ENCODE measurements around the gene TRIM7. TPM values are rescaled to one million over a fixed set of nuclear protein-coding genes. Genes with fewer than 3 reads are reported as not detected.

TRIM7 gene
- total and polyA plus RNA-seq, 9 of the 15 experiments (the other 6 are each of a cell fraction or from before 2014, with no cell fraction given) = 2.6 to 14.9 (median 8.9) TPM

GRCh38 chr5:181204113-181204825 lies 727 bp downstream of the TRIM7 start (continued):
- TF ChIP-seq STAG1 (CRISPR knock-in tag; IDR thresholded peaks at IDR 0.05; ENCODE audit: borderline replicate concordance) (no peak), U2AF1 (optimal IDR thresholded peaks at IDR 0.05; ENCODE audit: low read depth, low read length) (no peak), TCF7L2 (IDR thresholded peaks at IDR 0.05; ENCODE audit: low read depth, low read length) (no peak), NFATC3 (IDR thresholded peaks at IDR 0.05) (no peak), BDP1 (IDR thresholded peaks at IDR 0.05; ENCODE audit: insufficient read depth, insufficient read length) (no peak), TRIM25 (IDR thresholded peaks at IDR 0.05; ENCODE audit: borderline replicate concordance) (no peak), TRIM24 (IDR thresholded peaks at IDR 0.05) (peak in 1 of 2 experiments; percentile 52; a peak in 1 of 4 replicates), NFRKB (IDR thresholded peaks at IDR 0.05; ENCODE audit: low read depth) (no peak), CBX5 (IDR thresholded peaks at IDR 0.05; ENCODE audit: borderline replicate concordance, low read depth) (no peak), ZNF551 (CRISPR knock-in tag; IDR thresholded peaks at IDR 0.05) (no peak), RERE (CRISPR knock-in tag; IDR thresholded peaks at IDR 0.05; ENCODE audit: borderline replicate concordance) (no peak), ZNF197 (CRISPR knock-in tag; IDR thresholded peaks at IDR 0.05; ENCODE audit: low read depth) (no peak), JUNB (CRISPR knock-in tag; conservative IDR thresholded peaks at IDR 0.05) (no peak), ZFP36 (IDR thresholded peaks at IDR 0.05; ENCODE audit: low read depth, low read length, partially characterized antibody) (no peak), PPARD (CRISPR knock-in tag; IDR thresholded peaks at IDR 0.05) (no peak), NFE2L1 (tag; IDR thresholded peaks at IDR 0.05; ENCODE audit: borderline replicate concordance, low read depth) (no peak), SMC3 (conservative IDR thresholded peaks at IDR 0.05; ENCODE audit: insufficient read depth, low read depth, low read length) (no peak), PTRF (tag; IDR thresholded peaks at IDR 0.05) (no peak), ZBTB1 (CRISPR knock-in tag; IDR thresholded peaks at IDR 0.05; ENCODE audit: borderline replicate concordance, low read depth) (no peak), TAF1 (IDR thresholded peaks at IDR 0.05; ENCODE audit: control insufficient read depth, extremely low read depth, insufficient read depth, low read length, severe bottlenecking) (peak; percentile 27), CEBPB (tag; IDR thresholded peaks at IDR 0.05) (no peak), SREBF1 (IDR thresholded peaks at IDR 0.05; ENCODE audit: borderline replicate concordance, low read depth, low read length) (no peak), RHOXF2B (CRISPR knock-in tag; conservative IDR thresholded peaks at IDR 0.05) (no peak)
